Neural cell (in vitro differentiated cells): ENCODE data around the gene RGS3.

Experiments used
- EP300 ChIP-seq: fragments of 450-650 bp; conservative IDR thresholded peaks from 2 replicates; pipeline ENCODE4 v1.6.1; 2014; ENCODE audit warnings: antibody characterized with exemption, mild to moderate bottlenecking, moderate library complexity; ENCODE audit not compliant: poor library complexity, severe bottlenecking
- RAD21 ChIP-seq: fragments of 450-650 bp; conservative IDR thresholded peaks from 2 replicates; pipeline ENCODE4 v1.6.1; 2014; ENCODE audit warnings: antibody characterized with exemption, mild to moderate bottlenecking, moderate library complexity
- SMC3 ChIP-seq: fragments of 450-650 bp; conservative IDR thresholded peaks from 2 replicates; pipeline ENCODE4 v1.6.1; 2014; ENCODE audit warnings: antibody characterized with exemption, mild to moderate bottlenecking, moderate library complexity; ENCODE audit not compliant: poor library complexity
- TF ChIP-seq, protein P1 (sequence below): fragments of 450-650 bp; IDR thresholded peaks from 2 replicates; pipeline ENCODE4 v1.5.1; 2014; ENCODE audit warnings: antibody characterized with exemption, mild to moderate bottlenecking, moderate library complexity; ENCODE audit not compliant: poor library complexity, severe bottlenecking

DNA sequence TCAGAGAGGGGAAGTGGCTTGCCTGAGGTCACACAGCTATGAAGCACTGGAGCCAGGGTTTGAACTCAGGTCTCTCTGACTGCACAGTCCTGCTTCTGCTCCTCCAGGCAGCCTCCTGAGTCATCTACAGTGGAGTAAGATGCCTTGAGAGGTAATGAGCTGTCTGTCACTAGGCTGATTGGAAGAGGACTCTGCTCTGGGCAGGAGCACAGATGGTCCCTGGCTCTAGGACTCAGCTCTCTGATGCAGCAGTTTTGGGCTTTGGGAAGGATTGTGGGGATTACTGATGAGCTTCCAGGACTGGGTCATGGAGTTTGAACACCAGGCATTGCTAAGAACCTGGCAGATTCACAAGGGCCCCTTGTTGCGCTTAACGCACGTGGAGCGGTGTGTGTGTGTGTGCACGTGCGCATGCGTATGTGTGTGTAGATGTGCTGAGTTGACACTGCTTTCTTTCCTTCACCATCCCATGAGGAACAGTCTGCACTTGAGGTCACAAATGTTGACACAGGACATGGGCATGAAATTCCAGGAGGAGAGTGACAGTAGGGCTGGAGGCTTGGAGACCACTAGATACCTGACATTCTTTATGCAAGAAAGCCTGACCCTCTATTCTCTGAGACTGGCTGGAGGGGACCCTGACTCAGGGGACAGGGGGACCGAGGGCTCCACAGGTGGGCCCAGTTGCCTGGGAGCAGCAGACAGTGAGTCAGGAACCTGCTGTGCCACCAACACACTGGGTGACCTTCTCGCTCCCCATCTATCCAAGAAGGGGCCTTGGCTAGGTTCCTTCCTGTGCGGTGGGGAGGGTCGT, 170.5 kb downstream of the RGS3 start:
- TF ChIP-seq, protein P1, sequence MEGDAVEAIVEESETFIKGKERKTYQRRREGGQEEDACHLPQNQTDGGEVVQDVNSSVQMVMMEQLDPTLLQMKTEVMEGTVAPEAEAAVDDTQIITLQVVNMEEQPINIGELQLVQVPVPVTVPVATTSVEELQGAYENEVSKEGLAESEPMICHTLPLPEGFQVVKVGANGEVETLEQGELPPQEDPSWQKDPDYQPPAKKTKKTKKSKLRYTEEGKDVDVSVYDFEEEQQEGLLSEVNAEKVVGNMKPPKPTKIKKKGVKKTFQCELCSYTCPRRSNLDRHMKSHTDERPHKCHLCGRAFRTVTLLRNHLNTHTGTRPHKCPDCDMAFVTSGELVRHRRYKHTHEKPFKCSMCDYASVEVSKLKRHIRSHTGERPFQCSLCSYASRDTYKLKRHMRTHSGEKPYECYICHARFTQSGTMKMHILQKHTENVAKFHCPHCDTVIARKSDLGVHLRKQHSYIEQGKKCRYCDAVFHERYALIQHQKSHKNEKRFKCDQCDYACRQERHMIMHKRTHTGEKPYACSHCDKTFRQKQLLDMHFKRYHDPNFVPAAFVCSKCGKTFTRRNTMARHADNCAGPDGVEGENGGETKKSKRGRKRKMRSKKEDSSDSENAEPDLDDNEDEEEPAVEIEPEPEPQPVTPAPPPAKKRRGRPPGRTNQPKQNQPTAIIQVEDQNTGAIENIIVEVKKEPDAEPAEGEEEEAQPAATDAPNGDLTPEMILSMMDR: no peak
- TF ChIP-seq EP300 (no peak), SMC3 (no peak), RAD21 (no peak)
